Tibial nerve (tissue), 4 donors: ENCODE measurements around the gene ASF1A. TPM values are rescaled to one million over a fixed set of nuclear protein-coding genes. Genes with fewer than 3 reads are reported as not detected.

Source experiments
- DNase-seq, 2 donors: peaks; one replicate each; pipeline ENCODE4 v3.0.0-alpha.2; 2019; ENCODE audit warnings: low spot score in 2 of 2
- H3K27ac ChIP-seq, 4 donors: fragments of 200-600 bp; sonication (generic) in 3 of 4; one replicate each; pipeline ENCODE4 v1.5.1; 2017 to 2019; ENCODE audit warnings: mild to moderate bottlenecking in 1 of 4
- H3K27me3 ChIP-seq, 2 donors: fragments of 200-600 bp; sonication (generic) in 1 of 2; one replicate each; pipeline versions ENCODE4 v1.5.1 to v1.6.0; 2017 to 2019
- H3K36me3 ChIP-seq, 3 donors: fragments of 200-600 bp; sonication (generic); one replicate each; pipeline ENCODE4 v1.5.1; 2018 to 2019
- H3K4me1 ChIP-seq, 4 donors: fragments of 200-600 bp; sonication (generic) in 3 of 4; one replicate each; pipeline ENCODE4 v1.5.1; 2017 to 2019
- H3K4me3 ChIP-seq, 4 donors: fragments of 200-600 bp; sonication (generic) in 3 of 4; one replicate each; pipeline ENCODE4 v1.5.1; 2017 to 2019; ENCODE audit warnings: mild to moderate bottlenecking in 1 of 4, moderate library complexity in 1 of 4
- H3K9me3 ChIP-seq, 4 donors: fragments of 200-600 bp; sonication (generic) in 3 of 4; one replicate each; pipeline ENCODE4 v1.5.1; 2017 to 2019
- EP300 ChIP-seq, 2 donors: sonication (generic); formaldehyde crosslinking; IDR thresholded peaks; one replicate each; pipeline ENCODE4 v1.6.1; 2017; ENCODE audit warnings: antibody characterized with exemption in 2 of 2, mild to moderate bottlenecking in 1 of 2
- POLR2A ChIP-seq, 2 donors: fragments of 450-650 bp; IDR thresholded peaks; one replicate each; pipeline ENCODE4 v1.6.1; 2017; ENCODE audit warnings: antibody characterized with exemption in 2 of 2, mild to moderate bottlenecking in 2 of 2, moderate library complexity in 2 of 2
- WGBS, 2 donors: methylation state at CpG; one replicate each; pipeline ENCODE4 v1.1.5; 2018; 5-methylcytosine and 5-hydroxymethylcytosine counted together
- total RNA-seq, 4 donors: library from RNA; depleted of rRNA; stranded (reverse); fragments of >200 nt; gene quantifications; one replicate each; pipeline ENCODE4 v1.1.0, GENCODE V29; 2016
- TF ChIP-seq, protein P1 (sequence below), 5 experiments: fragments of 200-600 bp in 3 of 5; fragments of 450-650 bp in 2 of 5; sonication (generic) in 3 of 5; IDR thresholded peaks; one replicate each; pipeline ENCODE4 v1.5.1; 2016 to 2019; ENCODE audit warnings: antibody characterized with exemption in 5 of 5, mild to moderate bottlenecking in 3 of 5, moderate library complexity in 2 of 5

The ASF1A gene
- total RNA-seq, 4 donors from 2014 or later: 8.6 to 14.2 (median 13.0) TPM

DNA sequence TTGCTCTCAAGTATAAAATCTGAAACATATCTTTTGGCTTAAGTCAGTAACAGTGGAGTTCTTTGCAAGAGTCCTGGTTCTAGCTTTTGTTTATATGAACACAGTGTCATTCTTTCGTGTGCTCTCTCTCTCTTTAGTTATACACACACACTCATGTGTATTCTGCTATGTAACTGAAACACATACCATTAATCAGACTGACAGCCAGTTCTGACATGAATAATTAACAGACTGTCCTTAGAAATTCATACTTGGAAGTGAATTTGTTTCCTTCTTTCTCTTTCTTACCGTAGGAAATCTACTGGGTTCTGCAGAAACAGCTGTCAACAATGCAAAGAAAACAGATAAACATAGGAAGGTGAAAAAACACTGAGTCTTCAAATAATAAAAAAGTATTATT, 38.5 kb downstream of the ASF1A start:
- H3K9me3 ChIP-seq: no peaks in the 10 kb centered on the region
- no peak for DNase-seq
- H3K27me3 ChIP-seq: no peaks in the 10 kb centered on the region
- peaks cover 0 to 26% (median 5%) of the 10 kb centered on the region in 4 donors for H3K4me1 ChIP-seq
- WGBS, 2 donors: 40% methylated on average over 2 of the region's 2 CpGs
- no peak overlapping the region for H3K27ac ChIP-seq
- H3K36me3 ChIP-seq: peaks cover 0 to 45% (median 4%) of the 10 kb centered on the region in 3 donors
- no peak for TF ChIP-seq POLR2A (IDR thresholded peaks at IDR 0.05)
- TF ChIP-seq, protein P1, sequence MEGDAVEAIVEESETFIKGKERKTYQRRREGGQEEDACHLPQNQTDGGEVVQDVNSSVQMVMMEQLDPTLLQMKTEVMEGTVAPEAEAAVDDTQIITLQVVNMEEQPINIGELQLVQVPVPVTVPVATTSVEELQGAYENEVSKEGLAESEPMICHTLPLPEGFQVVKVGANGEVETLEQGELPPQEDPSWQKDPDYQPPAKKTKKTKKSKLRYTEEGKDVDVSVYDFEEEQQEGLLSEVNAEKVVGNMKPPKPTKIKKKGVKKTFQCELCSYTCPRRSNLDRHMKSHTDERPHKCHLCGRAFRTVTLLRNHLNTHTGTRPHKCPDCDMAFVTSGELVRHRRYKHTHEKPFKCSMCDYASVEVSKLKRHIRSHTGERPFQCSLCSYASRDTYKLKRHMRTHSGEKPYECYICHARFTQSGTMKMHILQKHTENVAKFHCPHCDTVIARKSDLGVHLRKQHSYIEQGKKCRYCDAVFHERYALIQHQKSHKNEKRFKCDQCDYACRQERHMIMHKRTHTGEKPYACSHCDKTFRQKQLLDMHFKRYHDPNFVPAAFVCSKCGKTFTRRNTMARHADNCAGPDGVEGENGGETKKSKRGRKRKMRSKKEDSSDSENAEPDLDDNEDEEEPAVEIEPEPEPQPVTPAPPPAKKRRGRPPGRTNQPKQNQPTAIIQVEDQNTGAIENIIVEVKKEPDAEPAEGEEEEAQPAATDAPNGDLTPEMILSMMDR (IDR thresholded peaks at IDR 0.05): no peak
- no peak for TF ChIP-seq EP300 (IDR thresholded peaks at IDR 0.05)
- no peak overlapping the region for H3K4me3 ChIP-seq

DNA sequence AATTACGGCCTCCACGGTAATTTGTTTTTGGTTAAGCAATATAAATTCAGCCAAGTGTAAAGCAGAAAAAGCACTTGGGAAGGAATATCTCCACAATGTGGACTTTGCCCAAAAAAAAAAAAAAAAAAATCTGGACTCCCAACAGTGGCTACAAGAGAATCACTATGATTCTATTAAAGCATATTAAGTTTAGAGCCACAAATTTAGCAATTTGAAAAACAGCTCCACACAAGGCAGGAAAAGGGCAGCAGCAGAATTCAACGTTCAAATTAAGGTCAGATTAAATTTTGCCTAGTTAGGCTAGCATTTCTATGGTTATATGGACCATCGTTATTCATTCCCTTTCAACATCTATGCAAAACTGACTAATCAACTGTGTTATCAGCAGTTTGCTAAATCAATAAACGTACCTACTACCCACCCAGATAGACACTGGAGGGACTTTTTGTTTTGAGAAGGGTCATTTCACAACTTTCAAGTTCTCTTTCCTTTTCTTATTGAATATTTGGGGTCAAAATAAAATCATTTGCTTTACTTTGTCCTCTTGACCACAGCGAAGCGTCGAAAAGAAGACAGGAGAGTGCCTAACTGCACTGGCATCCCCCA, 40.0 kb downstream of the ASF1A start:
- WGBS, 2 donors: 19 to 22% methylated on average over 8 of the region's 8 CpGs
- Histone ChIP-seq H3K4me3 (peak overlapping the region; percentile 69 to 90 (median 78)), H3K4me1 (peaks cover 0 to 26% (median 5%) of the 10 kb centered on the region in 4 donors), H3K27me3 (no peaks in the 10 kb centered on the region), H3K27ac (peak overlapping the region; percentile 23 to 96 (median 84)), H3K36me3 (peaks cover 0 to 29% (median 4%) of the 10 kb centered on the region in 3 donors), H3K9me3 (no peaks in the 10 kb centered on the region)
- DNase-seq: no peak
- TF ChIP-seq, protein P1 (IDR thresholded peaks at IDR 0.05): no peak
- TF ChIP-seq EP300 (IDR thresholded peaks at IDR 0.05) (no peak), POLR2A (IDR thresholded peaks at IDR 0.05) (no peak)

DNA sequence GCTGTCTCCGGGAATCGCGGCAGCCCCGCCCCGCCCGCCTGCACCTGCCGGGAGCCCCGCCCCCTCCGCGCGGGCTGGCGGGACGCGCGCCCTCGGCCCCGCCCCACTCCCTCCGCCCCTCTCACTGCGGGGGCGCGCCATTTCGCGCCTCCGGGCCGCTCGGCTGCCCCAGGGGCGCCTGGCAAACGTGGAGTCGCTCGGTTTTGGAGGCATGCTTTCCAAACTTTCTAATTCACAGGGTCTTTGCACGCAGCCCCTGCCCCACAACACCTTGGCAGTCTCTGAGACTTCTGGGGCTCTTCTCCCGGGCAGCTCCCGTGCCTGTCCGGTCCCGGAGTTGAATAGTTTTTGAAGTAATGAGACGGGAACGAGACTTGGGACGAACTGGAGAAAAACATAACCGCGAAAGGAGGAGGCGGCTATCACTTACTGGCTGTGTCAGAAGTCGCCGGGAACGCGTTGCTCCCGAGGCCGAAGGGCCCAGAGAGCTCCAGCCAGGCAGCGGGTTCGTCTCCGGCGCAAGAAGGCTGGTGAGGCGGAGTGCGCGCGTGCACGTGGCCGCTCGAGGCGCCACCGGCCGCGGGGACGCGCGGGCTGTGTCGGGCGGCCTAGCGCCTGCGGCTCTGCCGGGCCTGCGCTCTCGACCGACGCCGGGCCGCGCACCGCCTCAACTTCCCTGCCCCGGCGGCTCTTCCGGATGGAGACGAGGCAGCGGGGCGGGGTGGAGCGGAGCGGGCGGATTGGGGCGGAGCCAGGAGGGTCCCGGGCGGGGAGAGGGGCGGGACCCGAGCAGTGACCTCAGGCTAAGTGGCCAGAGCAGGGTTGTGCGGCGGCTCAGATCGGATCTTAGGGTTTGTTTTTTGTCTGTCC, 40.7 kb downstream of the ASF1A start, which contains the start of gene MCM9:
MCM9 (minus strand) TSS at position 699 of the 870 bp plus-strand sequence. CDS start 3,436 bp downstream, outside the sequence.
- Histone ChIP-seq H3K27me3 (no peaks in the 10 kb centered on the region), H3K36me3 (peaks cover 0 to 22% (median 4%) of the 10 kb centered on the region in 3 donors), H3K9me3 (no peaks in the 10 kb centered on the region), H3K4me3 (peak within 1 kb of the TSS; percentile 69 to 90 (median 78)), H3K4me1 (peaks cover 0 to 26% (median 5%) of the 10 kb centered on the region in 4 donors), H3K27ac (peak within 1 kb of the TSS; percentile 77 to 96 (median 92))
- TF ChIP-seq EP300 (IDR thresholded peaks at IDR 0.05): peak in 1 of 2 donors; percentile 19
- TF ChIP-seq, protein P1 (IDR thresholded peaks at IDR 0.05): no peak
- TF ChIP-seq POLR2A (IDR thresholded peaks at IDR 0.05): peak; percentile 50 to 62
- peak; percentile 73 to 76 for DNase-seq
- 1% methylated on average over 60 to 61 of the region's 95 CpGs for WGBS, 2 donors

DNA sequence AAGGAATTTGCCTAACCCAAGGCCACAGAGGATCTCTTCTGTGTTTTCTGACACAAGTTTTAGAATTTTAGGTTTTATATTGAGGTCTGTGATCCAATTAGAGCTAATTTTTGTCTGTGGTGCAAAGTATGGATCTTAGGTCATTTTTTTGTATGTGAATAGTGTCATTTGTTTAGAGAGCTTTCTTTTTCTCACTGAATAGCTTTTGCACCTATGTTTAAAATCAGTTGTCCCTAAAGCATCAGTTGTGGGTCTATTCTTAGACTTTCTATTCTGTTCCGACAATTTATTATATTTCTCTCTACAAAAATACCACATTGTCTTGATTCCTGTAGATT, 41.3 kb downstream of the ASF1A start:
- Histone ChIP-seq H3K9me3 (no peaks in the 10 kb centered on the region), H3K27ac (peak overlapping the region; percentile 77 to 96 (median 92)), H3K36me3 (peaks cover 0 to 16% (median 4%) of the 10 kb centered on the region in 3 donors), H3K4me1 (peaks cover 0 to 26% (median 5%) of the 10 kb centered on the region in 4 donors), H3K27me3 (no peaks in the 10 kb centered on the region), H3K4me3 (peak overlapping the region; percentile 69 to 90 (median 78))
- no peak for DNase-seq
- TF ChIP-seq, protein P1 (IDR thresholded peaks at IDR 0.05): no peak
- TF ChIP-seq POLR2A (IDR thresholded peaks at IDR 0.05) (no peak), EP300 (IDR thresholded peaks at IDR 0.05) (no peak)
- 6 to 13% methylated on average over 1 of the region's 1 CpG for WGBS, 2 donors
